HG03460 (cell line): ENCODE results near the gene FICD.

Experiments
- ATAC-seq: cut with Tn5 transposase; IDR thresholded peaks from one replicate; pipeline ENCODE4 v1.9.1; 2021; ENCODE audit not compliant: unreplicated experiment

Gene FICD

GRCh38 chr12:108498136-108498535, 16.9 kb upstream of the FICD start:
- no peak for ATAC-seq

DNA sequence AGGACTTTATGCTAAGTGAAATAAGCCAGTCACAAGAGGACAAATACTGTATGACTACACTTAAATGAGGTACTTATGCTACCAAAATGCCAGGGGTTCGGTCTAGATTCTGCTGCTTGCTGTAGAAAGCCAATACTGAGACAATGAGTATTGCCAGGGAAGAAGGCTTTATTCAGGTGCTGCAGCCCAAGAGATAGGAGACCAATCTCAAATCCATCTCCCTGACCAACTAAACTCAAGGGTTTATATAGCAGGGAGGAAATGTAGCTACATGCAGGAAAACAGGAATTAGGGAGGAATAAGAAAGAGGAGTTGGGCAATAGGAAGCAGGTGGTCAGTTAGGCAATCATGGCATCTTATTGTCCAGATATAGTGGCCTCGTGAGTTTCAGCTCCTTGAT, 12.2 kb upstream of the FICD start:
- no peak for ATAC-seq

DNA sequence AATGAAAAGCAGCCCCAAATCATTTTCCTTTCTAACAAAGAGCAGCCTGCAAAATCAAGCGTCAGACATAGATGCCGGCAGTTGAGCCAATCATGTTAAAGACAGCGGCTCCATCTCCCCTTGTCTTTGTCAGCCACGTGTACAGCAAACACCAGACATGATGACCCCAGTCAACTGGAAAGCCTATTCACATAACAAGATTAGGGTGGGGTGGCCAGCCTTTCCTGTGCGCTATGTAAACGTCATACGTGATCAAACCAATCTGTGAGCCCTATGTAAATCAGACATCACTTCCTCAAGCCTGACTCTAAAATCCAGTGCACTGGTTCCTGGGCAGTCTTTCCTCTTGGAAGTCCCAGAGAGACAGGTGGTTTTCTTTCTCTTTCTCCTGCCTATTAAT, 9.9 kb upstream of the FICD start:
- no peak for ATAC-seq

- ATAC-seq, result no peak
These were observed 7.0 kb upstream of the FICD start for GRCh38 chr12:108507971-108508642.

DNA sequence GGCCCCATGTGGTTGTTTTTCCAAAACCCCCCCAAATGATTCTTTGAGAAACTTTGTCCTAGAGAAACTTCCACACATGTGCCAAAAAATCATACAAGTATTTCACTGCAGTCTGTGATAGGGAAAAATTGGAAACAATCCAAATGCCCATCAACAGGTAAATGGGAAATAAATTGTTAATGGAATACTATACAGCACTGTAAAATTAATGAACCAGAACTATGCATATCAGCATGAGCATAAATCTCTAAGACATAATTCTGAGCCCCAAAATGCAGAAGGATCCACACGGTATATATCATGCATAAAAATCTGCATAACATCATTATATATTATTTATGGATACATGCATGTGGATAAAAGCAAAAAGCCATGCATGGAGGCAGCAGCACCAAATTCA, 5.3 kb upstream of the FICD start:
- no peak for ATAC-seq

DNA sequence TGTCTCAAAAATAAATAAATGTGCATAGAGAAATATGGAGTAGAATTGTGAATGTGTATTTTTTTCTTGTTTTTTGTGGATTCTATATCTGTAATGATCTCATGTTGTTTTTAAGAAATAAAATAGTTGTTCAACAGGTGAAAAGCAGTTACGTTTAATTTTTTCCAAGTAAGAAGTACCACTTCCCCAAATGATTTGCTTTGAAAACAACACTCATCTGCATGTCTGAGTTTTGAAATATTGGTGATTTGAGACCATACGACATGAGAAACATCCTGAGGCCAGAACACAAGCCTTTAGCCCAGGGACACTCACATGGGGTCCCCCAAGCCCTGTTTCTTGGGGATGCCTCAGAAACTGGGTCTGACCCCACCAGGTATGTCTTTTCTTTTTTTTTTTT, 4.2 kb upstream of the FICD start:
- no peak for ATAC-seq

DNA sequence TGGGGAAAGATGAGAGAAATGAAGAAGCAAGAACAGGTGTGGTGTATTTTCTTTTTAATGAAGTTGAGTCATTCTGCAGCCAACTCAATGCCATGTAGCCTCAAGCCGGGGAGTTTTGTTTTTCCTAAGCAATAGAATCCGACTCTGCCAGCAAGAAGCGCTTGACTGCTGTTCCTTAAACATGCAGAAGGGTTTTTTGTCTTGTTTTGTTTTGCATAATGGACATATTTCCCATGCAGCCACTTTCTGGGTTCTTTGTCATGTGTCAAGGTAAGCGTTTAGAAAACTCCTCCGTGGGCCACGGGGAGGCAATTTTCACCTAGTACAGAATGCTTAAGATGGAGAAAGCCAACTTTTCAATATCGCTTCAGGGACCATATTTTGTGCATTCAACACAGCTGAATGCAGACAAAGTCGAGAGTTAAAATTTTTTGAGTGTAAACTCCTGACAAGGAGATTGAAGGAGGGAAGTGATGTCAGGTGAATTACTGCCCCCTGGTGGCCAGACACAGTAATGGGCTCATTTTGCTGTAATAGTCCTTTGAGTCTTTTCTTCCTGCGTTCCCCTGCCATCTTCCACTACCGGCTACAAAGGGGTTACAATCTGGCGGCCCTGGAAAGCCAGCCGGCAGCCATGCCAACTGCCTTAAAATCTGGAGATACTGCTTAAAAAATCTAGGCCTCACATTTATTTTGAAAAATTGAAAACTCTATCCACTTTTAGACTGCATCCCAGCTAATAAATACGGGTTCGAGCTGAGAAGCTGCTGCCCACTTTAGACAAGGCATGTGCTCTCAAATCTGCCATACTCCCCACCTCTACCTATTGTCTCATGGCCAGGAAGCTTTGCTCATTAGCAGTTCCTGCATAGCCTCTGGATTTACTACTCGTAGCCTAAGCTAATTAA, 3.2 kb upstream of the FICD start:
- no peak for ATAC-seq

DNA sequence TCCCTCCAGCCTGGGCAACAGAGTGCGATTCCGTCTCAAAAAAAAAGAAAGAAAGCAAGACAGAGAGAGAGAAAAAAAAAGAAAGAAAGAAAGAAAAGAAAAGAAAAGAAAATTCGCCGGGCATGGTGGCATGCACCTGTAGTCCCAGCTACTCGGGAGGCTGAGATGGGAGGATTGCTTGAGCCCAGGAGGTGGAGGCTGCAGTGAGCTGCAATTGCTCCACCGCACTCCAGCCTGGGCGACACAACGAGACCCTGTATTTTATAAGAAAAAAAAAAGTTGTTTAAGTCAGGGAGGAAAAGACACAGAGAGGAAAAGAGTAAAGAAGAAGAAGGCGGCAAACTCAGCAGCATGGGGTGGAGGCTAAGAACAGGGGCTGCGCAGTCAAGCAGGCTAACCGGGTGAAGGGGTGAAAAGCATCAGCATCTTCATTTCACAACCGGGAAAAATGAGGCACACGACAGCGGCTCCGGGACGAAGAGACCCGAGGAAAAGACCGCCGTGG, 557 bp upstream of the FICD start:
- peak; percentile 1 for ATAC-seq

DNA sequence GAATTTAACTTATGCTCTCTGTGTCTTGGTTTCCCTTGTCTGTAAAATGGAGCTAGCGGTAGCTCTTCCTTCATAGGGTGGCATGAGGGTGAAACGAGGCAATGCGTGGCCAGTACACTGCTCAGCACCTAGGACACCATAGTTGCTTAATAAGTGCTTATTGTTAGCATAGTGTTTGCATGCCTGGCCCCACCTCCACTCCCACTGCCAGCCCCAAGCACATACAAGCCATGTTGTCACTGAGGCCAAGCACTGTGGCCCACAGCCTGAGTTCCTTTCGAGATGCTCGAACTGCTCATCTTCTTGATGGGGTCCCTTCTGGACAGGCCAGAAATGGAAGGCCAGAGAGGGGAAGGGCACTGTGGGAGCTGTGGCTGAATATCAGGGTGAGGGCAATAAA, 839 bp downstream of the FICD start:
- ATAC-seq, result no peak

DNA sequence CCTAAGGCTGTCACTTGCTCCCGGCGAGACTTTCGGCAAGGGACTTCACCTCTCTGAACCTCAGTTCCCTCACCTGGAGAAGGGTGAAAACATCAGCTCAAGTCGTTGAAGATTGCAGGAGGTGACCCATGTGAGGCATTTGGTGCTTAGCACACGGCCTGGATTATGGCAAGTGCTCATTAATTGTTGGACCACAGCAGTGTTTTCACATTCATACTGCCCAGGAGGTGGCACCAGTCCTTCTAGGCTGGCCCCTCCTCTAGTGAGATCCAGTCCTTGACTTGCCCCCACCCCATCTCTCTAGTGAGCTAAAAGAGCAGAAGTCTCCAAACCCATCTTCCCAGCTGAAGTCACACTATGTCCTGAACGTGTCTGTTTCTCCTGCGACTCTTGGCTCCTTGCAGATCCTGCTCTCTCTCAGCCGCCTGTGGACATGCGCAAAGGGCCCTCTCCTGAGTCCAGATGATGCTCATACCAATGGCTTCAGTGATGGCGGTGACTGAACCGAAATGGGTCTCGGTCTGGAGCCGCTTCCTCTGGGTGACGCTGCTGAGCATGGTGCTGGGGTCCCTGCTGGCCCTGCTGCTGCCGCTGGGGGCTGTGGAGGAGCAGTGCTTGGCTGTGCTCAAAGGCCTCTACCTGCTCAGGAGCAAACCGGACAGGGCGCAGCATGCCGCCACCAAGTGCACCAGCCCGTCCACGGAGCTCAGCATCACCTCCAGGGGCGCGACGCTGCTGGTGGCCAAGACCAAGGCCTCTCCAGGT, 1.6 kb downstream of the FICD start:
- ATAC-seq, result no peak

DNA sequence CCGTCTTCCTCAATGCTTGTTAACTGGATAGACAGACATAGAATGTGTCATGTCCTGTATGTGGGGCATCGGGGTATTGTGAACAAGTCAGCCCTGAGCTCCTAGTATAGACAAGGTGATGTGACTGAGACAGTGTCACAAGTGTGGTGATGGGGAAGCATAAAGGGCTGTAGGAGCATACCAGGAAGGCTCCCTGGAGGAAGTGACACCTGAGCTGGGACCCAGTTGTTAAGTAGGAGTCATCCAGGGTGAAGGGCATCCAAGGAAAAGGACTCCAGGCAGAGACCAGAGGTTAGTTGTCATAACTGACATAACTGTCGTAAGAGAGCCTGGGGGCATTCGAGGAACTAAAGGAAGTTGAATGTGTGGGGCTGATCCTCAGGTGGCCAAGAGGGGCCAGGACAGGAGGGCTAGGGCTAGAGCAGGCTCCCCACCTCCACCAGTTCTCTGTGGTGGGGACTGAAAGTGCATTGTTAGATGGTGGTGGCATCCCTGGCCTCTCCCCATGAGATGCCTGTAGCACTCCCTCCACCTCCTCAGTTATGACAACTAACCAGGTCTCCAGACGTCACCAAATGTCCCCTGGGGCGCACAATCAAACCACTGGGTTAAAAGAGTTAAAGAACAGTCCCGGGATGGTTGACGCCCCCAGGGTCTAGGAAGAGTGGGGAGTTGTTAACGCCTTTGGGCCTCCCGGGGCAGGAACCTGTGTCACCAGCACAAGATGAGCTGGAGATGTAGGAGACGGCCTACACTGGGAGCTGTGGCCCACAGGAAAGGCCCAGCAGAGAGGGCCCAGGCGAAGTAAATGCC, 2.4 kb downstream of the FICD start:
- ATAC-seq, result no peak

GRCh38 chr12:108518101-108518715, 3.1 kb downstream of the FICD start:
- no peak for ATAC-seq

DNA sequence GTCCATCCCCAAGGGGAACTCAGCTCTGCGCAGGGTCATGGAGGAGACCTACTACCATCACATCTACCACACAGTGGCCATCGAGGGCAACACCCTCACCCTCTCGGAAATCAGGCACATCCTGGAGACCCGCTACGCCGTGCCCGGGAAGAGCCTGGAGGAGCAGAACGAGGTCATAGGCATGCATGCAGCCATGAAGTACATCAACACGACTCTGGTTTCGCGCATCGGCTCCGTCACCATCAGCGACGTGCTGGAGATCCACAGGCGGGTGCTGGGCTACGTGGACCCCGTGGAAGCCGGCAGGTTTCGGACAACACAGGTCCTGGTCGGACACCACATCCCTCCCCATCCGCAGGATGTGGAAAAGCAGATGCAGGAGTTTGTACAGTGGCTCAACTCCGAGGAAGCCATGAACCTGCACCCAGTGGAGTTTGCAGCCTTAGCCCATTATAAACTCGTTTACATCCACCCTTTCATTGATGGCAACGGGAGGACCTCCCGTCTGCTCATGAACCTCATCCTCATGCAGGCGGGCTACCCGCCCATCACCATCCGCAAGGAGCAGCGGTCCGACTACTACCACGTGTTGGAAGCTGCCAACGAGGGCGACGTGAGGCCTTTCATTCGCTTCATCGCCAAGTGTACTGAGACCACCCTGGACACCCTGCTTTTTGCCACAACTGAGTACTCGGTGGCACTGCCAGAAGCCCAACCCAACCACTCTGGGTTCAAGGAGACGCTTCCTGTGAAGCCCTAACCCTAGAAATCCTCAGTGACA, 3.8 kb downstream of the FICD start:
- ATAC-seq, result no peak

- ATAC-seq, result no peak
These were observed 4.5 kb downstream of the FICD start for GRCh38 chr12:108519558-108519957.

- ATAC-seq, result no peak
These were observed 8.3 kb downstream of the FICD start for GRCh38 chr12:108523365-108523764.

DNA sequence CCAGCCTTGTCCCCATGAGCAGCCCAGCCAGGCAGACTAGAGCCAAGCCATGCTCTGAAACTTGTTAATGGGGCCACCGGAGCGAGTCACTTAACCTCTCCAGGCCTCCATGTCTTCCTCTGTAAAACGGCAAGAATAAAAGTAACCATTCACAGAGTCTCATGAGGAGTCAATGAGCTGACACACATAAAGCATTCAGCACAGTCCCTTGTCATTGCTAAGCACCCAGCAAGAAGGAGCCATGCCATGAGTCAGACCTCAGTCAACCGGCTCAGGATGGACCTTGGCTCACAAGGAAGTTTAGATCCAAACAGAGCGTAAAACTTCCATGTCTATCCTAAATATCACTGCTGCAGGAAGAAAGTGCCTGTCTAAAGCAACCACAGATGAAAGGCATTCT, 10.6 kb downstream of the FICD start:
- ATAC-seq, result no peak

GRCh38 chr12:108526482-108527165, 11.5 kb downstream of the FICD start:
- ATAC-seq, result no peak

GRCh38 chr12:108527166-108527496, 12.1 kb downstream of the FICD start:
- no peak for ATAC-seq

GRCh38 chr12:108530161-108530560, 15.1 kb downstream of the FICD start:
- no peak for ATAC-seq
